ENCODE results near the gene ZNF750. TPM values are rescaled to one million over a fixed set of nuclear protein-coding genes. Genes with fewer than 3 reads are reported as not detected.

Gene ZNF750
- polyA plus RNA-seq, 3 donors: not detected

DNA sequence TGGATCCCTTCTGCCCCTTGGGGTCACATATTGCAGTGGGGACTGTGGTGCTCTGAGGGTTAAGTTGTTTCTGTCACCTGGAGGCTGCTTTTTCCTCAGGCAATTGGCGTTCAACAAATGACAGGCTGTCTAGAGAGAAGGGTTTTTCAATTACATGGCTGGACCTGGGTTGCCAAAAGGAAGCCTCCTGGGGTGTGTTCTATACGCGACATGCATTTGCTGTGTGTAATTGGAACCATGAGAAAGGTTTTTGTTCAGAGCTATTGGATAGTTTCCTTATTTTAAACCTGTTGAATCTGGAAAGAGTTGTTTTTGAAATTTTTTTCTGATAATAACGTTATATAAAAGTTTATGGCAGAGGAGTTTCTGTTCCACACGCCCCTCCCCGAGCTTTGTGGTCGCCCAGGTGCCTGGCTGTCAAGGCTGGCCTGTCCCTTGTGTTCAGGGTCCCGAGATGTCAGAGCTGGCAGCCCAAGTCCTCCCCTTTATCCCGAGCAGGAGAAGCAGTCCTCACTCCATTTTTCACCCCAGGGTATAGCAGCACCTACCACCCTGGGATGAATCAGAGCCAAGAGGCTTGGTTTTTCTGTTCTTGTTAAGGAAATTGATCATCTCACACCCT, 26.1 kb upstream of the ZNF750 start:
- H3K27ac ChIP-seq (ENCODE audit: low read depth in 1 of 2, low read length in 2 of 2): no peak overlapping the region
- H3K9me3 ChIP-seq (replicated peaks in 1 of 2; ENCODE audit: control insufficient read depth in 1 of 2, insufficient read depth in 1 of 2, low read length in 2 of 2): no peaks in the 10 kb centered on the region
- Mint-ChIP-seq H3K4me3 (no peak overlapping the region), H3K4me1 (peaks cover 15% of the 10 kb centered on the region), H3K27me3 (ENCODE audit: low read depth in 3 of 3) (peaks cover 0 to 1% (median 0%) of the 10 kb centered on the region in 3 donors), H3K9me3 (no peaks in the 10 kb centered on the region), H3K36me3 (peaks cover 40 to 50% of the 10 kb centered on the region in 2 donors), H3K27ac (no peak overlapping the region)
- H3K36me3 ChIP-seq (replicated peaks in 1 of 2; ENCODE audit: control insufficient read depth in 1 of 2, insufficient read depth in 2 of 2, low read length in 2 of 2): peaks cover 7 to 11% of the 10 kb centered on the region in 2 donors
- H4K20me1 ChIP-seq (ENCODE audit: insufficient read depth, low read length): no peaks in the 10 kb centered on the region
- no peaks in the 10 kb centered on the region for H3K27me3 ChIP-seq (ENCODE audit: control insufficient read depth in 2 of 2, insufficient read depth in 2 of 2, low read length in 2 of 2)
- peaks cover 14 to 19% of the 10 kb centered on the region in 2 donors for H3K4me1 ChIP-seq (ENCODE audit: control insufficient read depth in 1 of 2, insufficient read depth in 2 of 2, low read length in 2 of 2)
- intact Hi-C loops (cut with micrococcal nuclease): loop anchor here in 1 of 2 donors (5.0 kb wide), 1 partner anchor 54 kb away; no protein-coding TSS in a partner anchor
- H3K79me2 ChIP-seq (ENCODE audit: insufficient read depth, low read length): peaks cover 13% of the 10 kb centered on the region
- no peak for DNase-seq
- H3K9ac ChIP-seq (ENCODE audit: insufficient read depth, low read length, poor library complexity, severe bottlenecking): no peak overlapping the region
- no peak overlapping the region for H2AFZ ChIP-seq (ENCODE audit: insufficient read depth, low read depth, low read length, poor library complexity, severe bottlenecking)
- no peak overlapping the region for H3K4me2 ChIP-seq (replicated peaks; ENCODE audit: extremely low read depth, low read length, poor library complexity, severe bottlenecking)
- TF ChIP-seq, protein P1, sequence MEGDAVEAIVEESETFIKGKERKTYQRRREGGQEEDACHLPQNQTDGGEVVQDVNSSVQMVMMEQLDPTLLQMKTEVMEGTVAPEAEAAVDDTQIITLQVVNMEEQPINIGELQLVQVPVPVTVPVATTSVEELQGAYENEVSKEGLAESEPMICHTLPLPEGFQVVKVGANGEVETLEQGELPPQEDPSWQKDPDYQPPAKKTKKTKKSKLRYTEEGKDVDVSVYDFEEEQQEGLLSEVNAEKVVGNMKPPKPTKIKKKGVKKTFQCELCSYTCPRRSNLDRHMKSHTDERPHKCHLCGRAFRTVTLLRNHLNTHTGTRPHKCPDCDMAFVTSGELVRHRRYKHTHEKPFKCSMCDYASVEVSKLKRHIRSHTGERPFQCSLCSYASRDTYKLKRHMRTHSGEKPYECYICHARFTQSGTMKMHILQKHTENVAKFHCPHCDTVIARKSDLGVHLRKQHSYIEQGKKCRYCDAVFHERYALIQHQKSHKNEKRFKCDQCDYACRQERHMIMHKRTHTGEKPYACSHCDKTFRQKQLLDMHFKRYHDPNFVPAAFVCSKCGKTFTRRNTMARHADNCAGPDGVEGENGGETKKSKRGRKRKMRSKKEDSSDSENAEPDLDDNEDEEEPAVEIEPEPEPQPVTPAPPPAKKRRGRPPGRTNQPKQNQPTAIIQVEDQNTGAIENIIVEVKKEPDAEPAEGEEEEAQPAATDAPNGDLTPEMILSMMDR (IDR thresholded peaks at IDR 0.05): no peak
- WGBS (ENCODE audit: insufficient coverage): 93% methylated on average over 8 of the region's 9 CpGs
- no peak overlapping the region for H3K4me3 ChIP-seq (replicated peaks in 1 of 3; ENCODE audit: low read depth in 2 of 3, low read length in 3 of 3)

DNA sequence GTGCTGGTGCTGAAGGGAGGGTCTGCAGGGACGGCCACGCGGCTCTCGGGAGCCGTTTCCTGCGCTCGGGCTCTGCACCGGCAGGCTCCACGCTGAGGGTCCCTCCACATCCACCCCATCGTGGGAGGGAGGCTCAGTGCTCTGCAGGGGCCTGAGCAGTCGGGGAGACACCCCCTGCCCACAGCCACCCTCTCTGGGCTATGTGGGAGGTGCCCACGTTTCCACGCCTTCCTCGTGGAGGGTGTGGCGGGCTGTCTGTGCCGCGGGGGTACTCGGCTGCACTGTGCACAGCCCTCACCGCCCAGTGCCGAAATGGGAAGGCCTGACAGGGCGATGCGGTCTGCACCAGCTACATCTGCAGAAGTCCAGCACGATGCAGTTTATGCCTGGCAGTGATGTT, 25.5 kb upstream of the ZNF750 start:
- no peak overlapping the region for H2AFZ ChIP-seq (ENCODE audit: insufficient read depth, low read depth, low read length, poor library complexity, severe bottlenecking)
- H3K9me3 ChIP-seq (replicated peaks in 1 of 2; ENCODE audit: control insufficient read depth in 1 of 2, insufficient read depth in 1 of 2, low read length in 2 of 2): no peaks in the 10 kb centered on the region
- H3K4me2 ChIP-seq (replicated peaks; ENCODE audit: extremely low read depth, low read length, poor library complexity, severe bottlenecking): no peak overlapping the region
- H3K27me3 Mint-ChIP-seq (ENCODE audit: low read depth in 3 of 3): peaks cover 0 to 1% (median 0%) of the 10 kb centered on the region in 3 donors
- no peak overlapping the region for H3K4me3 ChIP-seq (replicated peaks in 1 of 3; ENCODE audit: low read depth in 2 of 3, low read length in 3 of 3)
- no peak overlapping the region for H3K27ac Mint-ChIP-seq
- H3K9ac ChIP-seq (ENCODE audit: insufficient read depth, low read length, poor library complexity, severe bottlenecking): no peak overlapping the region
- intact Hi-C loops (cut with micrococcal nuclease): loop anchor here in 1 of 2 donors (5.0 kb wide), 1 partner anchor 53 kb away; no protein-coding TSS in a partner anchor
- no peak overlapping the region for H3K4me3 Mint-ChIP-seq
- 88% methylated on average over 11 of the region's 23 CpGs for WGBS (ENCODE audit: insufficient coverage)
- no peak for DNase-seq
- H3K9me3 Mint-ChIP-seq: no peaks in the 10 kb centered on the region
- peaks cover 34 to 44% of the 10 kb centered on the region in 2 donors for H3K36me3 Mint-ChIP-seq
- H3K27me3 ChIP-seq (ENCODE audit: control insufficient read depth in 2 of 2, insufficient read depth in 2 of 2, low read length in 2 of 2): no peaks in the 10 kb centered on the region
- H3K36me3 ChIP-seq (replicated peaks in 1 of 2; ENCODE audit: control insufficient read depth in 1 of 2, insufficient read depth in 2 of 2, low read length in 2 of 2): peaks cover 1 to 5% of the 10 kb centered on the region in 2 donors
- H3K27ac ChIP-seq (ENCODE audit: low read depth in 1 of 2, low read length in 2 of 2): no peak overlapping the region
- TF ChIP-seq, protein P1 (IDR thresholded peaks at IDR 0.05): no peak
- no peaks in the 10 kb centered on the region for H4K20me1 ChIP-seq (ENCODE audit: insufficient read depth, low read length)
- H3K4me1 Mint-ChIP-seq: peaks cover 21% of the 10 kb centered on the region
- H3K79me2 ChIP-seq (ENCODE audit: insufficient read depth, low read length): peaks cover 18% of the 10 kb centered on the region
- H3K4me1 ChIP-seq (ENCODE audit: control insufficient read depth in 1 of 2, insufficient read depth in 2 of 2, low read length in 2 of 2): peaks cover 20 to 25% of the 10 kb centered on the region in 2 donors
